ENCODE measurements around the gene CTIF. TPM values are rescaled to one million over a fixed set of nuclear protein-coding genes. Genes with fewer than 3 reads are reported as not detected.

CTIF gene
- total RNA-seq, 1 experiment from 2014 or later = 3.7 TPM

- DNase-seq (ENCODE audit: low read depth, low spot score) = no peak
- in situ Hi-C loops (cut with HindIII; ENCODE audit: low pct_unique_long_range_greater_than_20kb, low sequenced_read_pairs) = no loop called here
These were observed 333.7 kb downstream of the CTIF start for GRCh38 chr18:48872234-48873145.

GRCh38 chr18:48874233-48874632 is 335.4 kb downstream of the CTIF start:
- no peak for DNase-seq (ENCODE audit: low read depth, low spot score)
- in situ Hi-C loops (cut with HindIII; ENCODE audit: low pct_unique_long_range_greater_than_20kb, low sequenced_read_pairs) = no loop called here

GRCh38 chr18:48874701-48875162 is 335.9 kb downstream of the CTIF start:
- in situ Hi-C loops (cut with HindIII; ENCODE audit: low pct_unique_long_range_greater_than_20kb, low sequenced_read_pairs) = no loop called here
- DNase-seq (ENCODE audit: low read depth, low spot score) = no peak

GRCh38 chr18:48875314-48875941 is 336.6 kb downstream of the CTIF start:
- in situ Hi-C loops (cut with HindIII; ENCODE audit: low pct_unique_long_range_greater_than_20kb, low sequenced_read_pairs) = no loop called here
- no peak for DNase-seq (ENCODE audit: low read depth, low spot score)

GRCh38 chr18:48875942-48876511 is 337.2 kb downstream of the CTIF start:
- in situ Hi-C loops (cut with HindIII; ENCODE audit: low pct_unique_long_range_greater_than_20kb, low sequenced_read_pairs) = no loop called here
- no peak for DNase-seq (ENCODE audit: low read depth, low spot score)

- no peak for DNase-seq (ENCODE audit: low read depth, low spot score)
- in situ Hi-C loops (cut with HindIII; ENCODE audit: low pct_unique_long_range_greater_than_20kb, low sequenced_read_pairs) = no loop called here
These were observed 337.8 kb downstream of the CTIF start for GRCh38 chr18:48876590-48876989.

- DNase-seq (ENCODE audit: low read depth, low spot score) = no peak
- in situ Hi-C loops (cut with HindIII; ENCODE audit: low pct_unique_long_range_greater_than_20kb, low sequenced_read_pairs) = no loop called here
These were observed 339.1 kb downstream of the CTIF start for GRCh38 chr18:48877941-48878340.

GRCh38 chr18:48878471-48878870 is 339.6 kb downstream of the CTIF start:
- DNase-seq (ENCODE audit: low read depth, low spot score) = no peak
- in situ Hi-C loops (cut with HindIII; ENCODE audit: low pct_unique_long_range_greater_than_20kb, low sequenced_read_pairs) = no loop called here

GRCh38 chr18:48879008-48879431 is 340.2 kb downstream of the CTIF start:
- in situ Hi-C loops (cut with HindIII; ENCODE audit: low pct_unique_long_range_greater_than_20kb, low sequenced_read_pairs) = no loop called here
- DNase-seq (ENCODE audit: low read depth, low spot score) = no peak

- in situ Hi-C loops (cut with HindIII; ENCODE audit: low pct_unique_long_range_greater_than_20kb, low sequenced_read_pairs) = no loop called here
- DNase-seq (ENCODE audit: low read depth, low spot score) = no peak
These were observed 342.1 kb downstream of the CTIF start for GRCh38 chr18:48880931-48881330.

GRCh38 chr18:48882379-48882778 is 343.5 kb downstream of the CTIF start:
- in situ Hi-C loops (cut with HindIII; ENCODE audit: low pct_unique_long_range_greater_than_20kb, low sequenced_read_pairs) = no loop called here
- DNase-seq (ENCODE audit: low read depth, low spot score) = no peak

GRCh38 chr18:48884306-48884705 is 345.5 kb downstream of the CTIF start:
- in situ Hi-C loops (cut with HindIII; ENCODE audit: low pct_unique_long_range_greater_than_20kb, low sequenced_read_pairs) = no loop called here
- DNase-seq (ENCODE audit: low read depth, low spot score) = no peak

GRCh38 chr18:48884771-48885170 is 345.9 kb downstream of the CTIF start:
- in situ Hi-C loops (cut with HindIII; ENCODE audit: low pct_unique_long_range_greater_than_20kb, low sequenced_read_pairs) = no loop called here
- DNase-seq (ENCODE audit: low read depth, low spot score) = no peak

GRCh38 chr18:48885266-48885923 is 346.6 kb downstream of the CTIF start:
- in situ Hi-C loops (cut with HindIII; ENCODE audit: low pct_unique_long_range_greater_than_20kb, low sequenced_read_pairs) = no loop called here
- no peak for DNase-seq (ENCODE audit: low read depth, low spot score)

GRCh38 chr18:48885924-48886400 is 347.1 kb downstream of the CTIF start:
- no peak for DNase-seq (ENCODE audit: low read depth, low spot score)
- in situ Hi-C loops (cut with HindIII; ENCODE audit: low pct_unique_long_range_greater_than_20kb, low sequenced_read_pairs) = no loop called here

- DNase-seq (ENCODE audit: low read depth, low spot score) = no peak
- in situ Hi-C loops (cut with HindIII; ENCODE audit: low pct_unique_long_range_greater_than_20kb, low sequenced_read_pairs) = no loop called here
These were observed 347.9 kb downstream of the CTIF start for GRCh38 chr18:48886520-48887293.

GRCh38 chr18:48887294-48887904 is 348.6 kb downstream of the CTIF start:
- in situ Hi-C loops (cut with HindIII; ENCODE audit: low pct_unique_long_range_greater_than_20kb, low sequenced_read_pairs) = no loop called here
- DNase-seq (ENCODE audit: low read depth, low spot score) = no peak
